MCF 10A (cell line): Measurements from ENCODE around the gene ADNP2. TPM values are rescaled to one million over a fixed set of nuclear protein-coding genes. Genes with fewer than 3 reads are reported as not detected.

ENCODE experiments used
- BruUV-seq: library from RNA; stranded (reverse); fragments of 400-500 nt; replicated peaks from 2 replicates; lab custom pipeline; 2021; lab: Mats Ljungman, UMichigan
- CTCF ChIA-PET: fragments of 300-600 bp; sonication (Branson Sonifier 250); formaldehyde crosslinking; extraction: SDS; loops from one replicate; lab custom pipeline; 2021; ENCODE audit warnings: antibody characterized with exemption, inconsistent platforms; lab: Yijun Ruan, JAX
- POLR2A ChIA-PET: fragments of 300-600, 350-650 bp; sonication (Branson Sonifier 250); formaldehyde crosslinking; extraction: SDS; loops from one replicate; lab custom pipeline; 2020; ENCODE audit warnings: antibody characterized with exemption, inconsistent platforms; lab: Yijun Ruan, JAX
- DNase-seq: peaks from one replicate; pipeline ENCODE4 v3.0.0-alpha.2; 2018; ENCODE audit not compliant: unreplicated experiment
- H3K27ac Mint-ChIP-seq: one replicate; pipeline ENCODE4 v1.8.0; 2022; ENCODE audit warnings: mild to moderate bottlenecking, low read depth, mixed read lengths; ENCODE audit not compliant: unreplicated experiment
- H3K27me3 Mint-ChIP-seq: one replicate; pipeline ENCODE4 v1.8.0; 2022; ENCODE audit warnings: mixed read lengths; ENCODE audit not compliant: insufficient read depth, unreplicated experiment
- H3K36me3 Mint-ChIP-seq: one replicate; pipeline ENCODE4 v1.8.0; 2022; ENCODE audit warnings: mild to moderate bottlenecking, moderate library complexity, mixed read lengths; ENCODE audit not compliant: insufficient read depth, unreplicated experiment
- H3K4me1 Mint-ChIP-seq: one replicate; pipeline ENCODE4 v1.8.0; 2022; ENCODE audit warnings: mixed read lengths; ENCODE audit not compliant: insufficient read depth, unreplicated experiment
- H3K4me3 Mint-ChIP-seq: one replicate; pipeline ENCODE4 v1.8.0; 2022; ENCODE audit warnings: mild to moderate bottlenecking, moderate library complexity, mixed read lengths; ENCODE audit not compliant: unreplicated experiment
- H3K9me3 Mint-ChIP-seq: one replicate; pipeline ENCODE4 v1.8.0; 2022; ENCODE audit warnings: mixed read lengths; ENCODE audit not compliant: unreplicated experiment
- CTCF ChIP-seq: fragments of 200-600 bp; IDR thresholded peaks from one replicate; pipeline ENCODE4 v1.8.0; 2022; ENCODE audit warnings: antibody characterized with exemption, mild to moderate bottlenecking; ENCODE audit not compliant: unreplicated experiment
- intact Hi-C: fragments of 100-400 bp; cut with micrococcal nuclease; formaldehyde crosslinking; loops from 2 replicates; pipeline ENCODE4 v1.14.1; 2022
- total RNA-seq: library from RNA; stranded (reverse); gene quantifications from 2 replicates; pipeline ENCODE4 v1.2.3, GENCODE V29; 2022

Gene ADNP2
- total RNA-seq, 1 experiment from 2014 or later: 19.6 TPM

GRCh38 chr18:80168982-80169381 lies 59.9 kb downstream of the ADNP2 start:
- CTCF ChIA-PET: interaction anchor here (0.6 to 3.9 kb wide), 6 partner anchors 11 to 92 kb away, joined by 3 to 48 read pairs (median 18); no protein-coding TSS in a partner anchor
- H3K4me3 Mint-ChIP-seq: no peak overlapping the region

GRCh38 chr18:80169607-80170006 lies 60.5 kb downstream of the ADNP2 start:
- POLR2A ChIA-PET: interaction anchor here (1.2 to 1.5 kb wide), 2 partner anchors 64 to 80 kb away, joined by 3 to 4 read pairs; no protein-coding TSS in a partner anchor
- intact Hi-C loops: no loop called here

More at GRCh38 chr18:80168982-80169381, 59.9 kb downstream of the ADNP2 start:
- peaks cover 14% of the 10 kb centered on the region for H3K4me1 Mint-ChIP-seq
- no peaks in the 10 kb centered on the region for H3K9me3 Mint-ChIP-seq
- BruUV-seq: no TSS peak
- no peak for TF ChIP-seq CTCF
- POLR2A ChIA-PET: interaction anchor here (1.2 to 1.5 kb wide), 2 partner anchors 65 to 81 kb away, joined by 3 to 4 read pairs; no protein-coding TSS in a partner anchor
- no peak for DNase-seq
- intact Hi-C loops: no loop called here
- no peak overlapping the region for H3K27ac Mint-ChIP-seq
- H3K36me3 Mint-ChIP-seq: peaks cover 18% of the 10 kb centered on the region
- no peaks in the 10 kb centered on the region for H3K27me3 Mint-ChIP-seq

GRCh38 chr18:80170395-80171053 lies 61.5 kb downstream of the ADNP2 start:
- H3K27me3 Mint-ChIP-seq: no peaks in the 10 kb centered on the region
- POLR2A ChIA-PET: interaction anchor here (0.9 to 1.5 kb wide), 3 partner anchors 9 to 79 kb away, joined by 3 to 4 read pairs (median 4); no protein-coding TSS in a partner anchor
- no peak for DNase-seq
- H3K4me3 Mint-ChIP-seq: no peak overlapping the region
- no peak overlapping the region for H3K27ac Mint-ChIP-seq
- peaks cover 13% of the 10 kb centered on the region for H3K36me3 Mint-ChIP-seq
- peaks cover 20% of the 10 kb centered on the region for H3K4me1 Mint-ChIP-seq
- CTCF ChIA-PET: interaction anchor here (0.6 to 3.9 kb wide), 22 partner anchors 8 to 285 kb away, joined by 3 to 48 read pairs (median 5); partner anchors contain the start of gene PARD6G
- no peak for TF ChIP-seq CTCF
- BruUV-seq: no TSS peak
- intact Hi-C loops: loop anchor here (1.0 kb wide), 1 partner anchor 87 kb away; no protein-coding TSS in a partner anchor
- H3K9me3 Mint-ChIP-seq: no peaks in the 10 kb centered on the region

More at GRCh38 chr18:80169607-80170006, 60.5 kb downstream of the ADNP2 start:
- Mint-ChIP-seq H3K4me3 (no peak overlapping the region), H3K36me3 (peaks cover 12% of the 10 kb centered on the region), H3K27me3 (no peaks in the 10 kb centered on the region), H3K4me1 (peaks cover 14% of the 10 kb centered on the region), H3K9me3 (no peaks in the 10 kb centered on the region), H3K27ac (no peak overlapping the region)
- DNase-seq: no peak
- no peak for TF ChIP-seq CTCF
- CTCF ChIA-PET: interaction anchor here (0.6 to 3.9 kb wide), 13 partner anchors 11 to 392 kb away, joined by 3 to 48 read pairs (median 5); no protein-coding TSS in a partner anchor
- no TSS peak for BruUV-seq
